Endodermal cell (in vitro differentiated cells): ENCODE data around the gene SMC6. TPM values are rescaled to one million over a fixed set of nuclear protein-coding genes. Genes with fewer than 3 reads are reported as not detected.

Source experiments
- DNase-seq: peaks from one replicate; pipeline ENCODE4 v3.0.0-alpha.2; 2017
- H3K27ac ChIP-seq: 2 replicates; pipeline ENCODE4 v1.5.1; 2013; ENCODE audit warnings: mild to moderate bottlenecking, low read depth, low read length, moderate library complexity
- H3K27me3 ChIP-seq: 2 replicates; pipeline ENCODE4 v1.6.1; 2013; ENCODE audit warnings: mild to moderate bottlenecking, low read length, moderate library complexity; ENCODE audit not compliant: insufficient read depth, control insufficient read depth, poor library complexity, severe bottlenecking
- H3K36me3 ChIP-seq: 2 replicates; pipeline ENCODE4 v1.7.0; 2013; ENCODE audit warnings: mild to moderate bottlenecking, low read length, moderate library complexity; ENCODE audit not compliant: control insufficient read depth, insufficient read depth
- H3K4me1 ChIP-seq: one replicate; pipeline ENCODE4 v1.7.0; 2013; ENCODE audit warnings: low read length; ENCODE audit not compliant: control insufficient read depth, insufficient read depth
- H3K4me3 ChIP-seq: 2 replicates; pipeline ENCODE4 v1.5.1; 2013; ENCODE audit warnings: mild to moderate bottlenecking, low read length, moderate library complexity
- H3K9ac ChIP-seq: 2 replicates; pipeline ENCODE4 v1.6.1; 2013; ENCODE audit warnings: mild to moderate bottlenecking, low read length, moderate library complexity; ENCODE audit not compliant: poor library complexity, severe bottlenecking; ENCODE audit errors: extremely low read depth
- H3K9me3 ChIP-seq: 2 replicates; pipeline ENCODE4 v1.6.1; 2013; ENCODE audit warnings: mild to moderate bottlenecking, low read length, moderate library complexity; ENCODE audit not compliant: control insufficient read depth
- H3K27ac Mint-ChIP-seq: 2 replicates; pipeline ENCODE4 v1.8.0; 2020; ENCODE audit warnings: mixed read lengths
- H3K27me3 Mint-ChIP-seq: 2 replicates; pipeline ENCODE4 v1.8.0; 2021; ENCODE audit warnings: mild to moderate bottlenecking, mixed read lengths; ENCODE audit not compliant: insufficient read depth
- H3K36me3 Mint-ChIP-seq: 2 replicates; pipeline ENCODE4 v1.8.0; 2020; ENCODE audit warnings: low read depth, mixed read lengths
- H3K4me1 Mint-ChIP-seq: 2 replicates; pipeline ENCODE4 v1.8.0; 2020; ENCODE audit warnings: mixed read lengths
- H3K4me3 Mint-ChIP-seq: 2 replicates; pipeline ENCODE4 v1.8.0; 2020; ENCODE audit warnings: mild to moderate bottlenecking, moderate library complexity, mixed read lengths
- H3K9me3 Mint-ChIP-seq: 2 replicates; pipeline ENCODE4 v1.8.0; 2020; ENCODE audit warnings: mild to moderate bottlenecking, mixed read lengths
- CTCF ChIP-seq: fragments of 200-600 bp; sonication (generic); conservative IDR thresholded peaks from 2 replicates; pipeline ENCODE4 v1.5.0; 2021; ENCODE audit warnings: antibody characterized with exemption, mild to moderate bottlenecking
- whole genome bisulfite sequencing, 2 experiments: methylation state at CpG; one replicate each; pipeline versions ENCODE4 v1.1.5 to v1.1.7; 2013; ENCODE audit warnings: missing lambda C conversion rate in 2 of 2, mixed read lengths in 1 of 2; ENCODE audit not compliant: insufficient coverage in 1 of 2, insufficient read length in 1 of 2; 5-methylcytosine and 5-hydroxymethylcytosine counted together
- total RNA-seq, 2 donors: library from RNA; stranded (reverse); fragmentation: NEBNext Ultra II Directional in 1 of 2; extraction: Animal tissue kit (Norgen Biotek cat#: 25700) in 1 of 2; gene quantifications; 2 replicates in 1 of 2; 3 replicates in 1 of 2; pipeline ENCODE4 v1.2.1, GENCODE V29; 2021

The SMC6 gene
- total RNA-seq, 2 donors from 2014 or later = 38.3 to 48.3 TPM

GRCh38 chr2:17799301-17800120 lies 45.9 kb upstream of the SMC6 start:
- Mint-ChIP-seq H3K27ac (no peak overlapping the region), H3K4me3 (no peak overlapping the region), H3K9me3 (no peaks in the 10 kb centered on the region), H3K4me1 (peaks cover under 1% of the 10 kb centered on the region), H3K27me3 (peaks cover 27% of the 10 kb centered on the region), H3K36me3 (no peaks in the 10 kb centered on the region)
- no peak for DNase-seq
- H3K27ac ChIP-seq = peak overlapping the region; percentile 62
- no peaks in the 10 kb centered on the region for H3K9me3 ChIP-seq
- peaks cover 5% of the 10 kb centered on the region for H3K27me3 ChIP-seq
- no peaks in the 10 kb centered on the region for H3K4me1 ChIP-seq
- no peak overlapping the region for H3K4me3 ChIP-seq
- TF ChIP-seq CTCF = no peak
- H3K9ac ChIP-seq = no peak overlapping the region
- no peaks in the 10 kb centered on the region for H3K36me3 ChIP-seq
- WGBS, 2 experiments = 80 to 87% methylated on average over 4 to 7 of the region's 7 CpGs

GRCh38 chr2:17798338-17798737 lies 44.7 kb upstream of the SMC6 start:
- H3K36me3 ChIP-seq = no peaks in the 10 kb centered on the region
- H3K4me1 ChIP-seq = no peaks in the 10 kb centered on the region
- H3K4me3 Mint-ChIP-seq = no peak overlapping the region
- H3K9me3 ChIP-seq = no peaks in the 10 kb centered on the region
- H3K27me3 ChIP-seq = peaks cover 14% of the 10 kb centered on the region
- no peak overlapping the region for H3K9ac ChIP-seq
- H3K36me3 Mint-ChIP-seq = no peaks in the 10 kb centered on the region
- no peak for DNase-seq
- WGBS, 2 experiments = 95 to 96% methylated on average over 4 of the region's 4 CpGs
- no peak overlapping the region for H3K4me3 ChIP-seq
- TF ChIP-seq CTCF = no peak
- no peak overlapping the region for H3K27ac ChIP-seq
- H3K27me3 Mint-ChIP-seq = peaks cover 37% of the 10 kb centered on the region
- no peak overlapping the region for H3K27ac Mint-ChIP-seq
- H3K4me1 Mint-ChIP-seq = peaks cover 11% of the 10 kb centered on the region
- H3K9me3 Mint-ChIP-seq = no peaks in the 10 kb centered on the region

GRCh38 chr2:17795309-17795708 lies 41.7 kb upstream of the SMC6 start:
- no peak overlapping the region for H3K9ac ChIP-seq
- no peaks in the 10 kb centered on the region for H3K9me3 ChIP-seq
- no peaks in the 10 kb centered on the region for H3K9me3 Mint-ChIP-seq
- peaks cover 37% of the 10 kb centered on the region for H3K4me1 Mint-ChIP-seq
- peaks cover 62% of the 10 kb centered on the region for H3K27me3 Mint-ChIP-seq
- no peak overlapping the region for H3K27ac ChIP-seq
- H3K36me3 Mint-ChIP-seq = no peaks in the 10 kb centered on the region
- no peak overlapping the region for H3K4me3 ChIP-seq
- H3K4me3 Mint-ChIP-seq = no peak overlapping the region
- no peak for TF ChIP-seq CTCF
- DNase-seq = no peak
- H3K27me3 ChIP-seq = peaks cover 27% of the 10 kb centered on the region
- WGBS, 2 experiments = 90 to 97% methylated on average over 3 to 5 of the region's 5 CpGs
- no peaks in the 10 kb centered on the region for H3K4me1 ChIP-seq
- H3K27ac Mint-ChIP-seq = no peak overlapping the region
- H3K36me3 ChIP-seq = no peaks in the 10 kb centered on the region
